ENCODE results near the gene INS. TPM values are rescaled to one million over a fixed set of nuclear protein-coding genes. Genes with fewer than 3 reads are reported as not detected.
A peak's percentile ranks its signal among the peaks of the same experiment; 100 is the strongest.

Gene INS
- polyA plus RNA-seq, 4 donors: 0.58 to 124 (median 31.0) TPM

GRCh38 chr11:2149864-2150847 lies 10.9 kb downstream of the INS start:
- 18 to 35% (median 30%) methylated on average over 11 of the region's 11 CpGs for WGBS, 3 donors
- Histone ChIP-seq H3K36me3 (ENCODE audit: control insufficient read depth in 3 of 3, insufficient read depth in 2 of 3, low read depth in 1 of 3, low read length in 3 of 3) (no peaks in the 10 kb centered on the region), H3K27me3 (ENCODE audit: control insufficient read depth in 3 of 3, insufficient read depth in 3 of 3, low read length in 3 of 3) (peaks cover 10 to 59% (median 27%) of the 10 kb centered on the region in 3 donors), H3K27ac (ENCODE audit: low read depth in 1 of 3, low read length in 2 of 3) (no peak overlapping the region), H3K4me3 (ENCODE audit: low read depth in 1 of 3, low read length in 3 of 3) (no peak overlapping the region), H3K9me3 (ENCODE audit: control insufficient read depth in 2 of 2, insufficient read depth in 1 of 2, low read depth in 1 of 2, low read length in 1 of 2) (no peaks in the 10 kb centered on the region), H3K4me1 (ENCODE audit: control insufficient read depth in 3 of 3, insufficient read depth in 2 of 3, low read depth in 1 of 3, low read length in 2 of 3) (peaks cover 0 to 5% (median 0%) of the 10 kb centered on the region in 3 donors)
- peak in 1 of 2 donors; percentile 49 for DNase-seq
- no peak for FAIRE-seq

DNA sequence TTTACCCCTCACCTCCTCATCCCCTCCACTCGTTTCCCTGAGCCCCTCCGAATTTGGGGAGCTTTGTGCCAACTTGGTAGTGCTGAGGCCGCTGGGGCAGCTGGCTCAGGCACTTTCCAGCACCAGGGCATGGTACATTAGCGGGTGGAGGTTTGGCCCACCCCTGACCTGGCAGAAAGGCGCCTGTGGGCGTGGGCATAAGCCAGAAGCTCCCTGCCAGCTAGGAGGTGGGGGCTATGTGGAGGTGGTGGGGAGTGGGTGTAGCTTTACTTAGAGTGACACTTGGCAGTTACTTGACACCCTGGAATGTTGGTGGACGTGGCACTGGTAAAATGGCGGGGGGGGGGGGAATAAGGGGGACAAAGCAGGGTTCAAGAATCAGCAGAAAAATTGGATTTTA lies 11.5 kb downstream of the INS start:
- peaks cover 10 to 66% (median 32%) of the 10 kb centered on the region in 3 donors for H3K27me3 ChIP-seq (ENCODE audit: control insufficient read depth in 3 of 3, insufficient read depth in 3 of 3, low read length in 3 of 3)
- 27 to 65% (median 30%) methylated on average over 8 of the region's 8 CpGs for WGBS, 3 donors
- no peak overlapping the region for H3K27ac ChIP-seq (ENCODE audit: low read depth in 1 of 3, low read length in 2 of 3)
- no peak for DNase-seq
- H3K36me3 ChIP-seq (ENCODE audit: control insufficient read depth in 3 of 3, insufficient read depth in 2 of 3, low read depth in 1 of 3, low read length in 3 of 3): no peaks in the 10 kb centered on the region
- H3K4me3 ChIP-seq (ENCODE audit: low read depth in 1 of 3, low read length in 3 of 3): no peak overlapping the region
- H3K4me1 ChIP-seq (ENCODE audit: control insufficient read depth in 3 of 3, insufficient read depth in 2 of 3, low read depth in 1 of 3, low read length in 2 of 3): peaks cover 0 to 5% (median 0%) of the 10 kb centered on the region in 3 donors
- no peaks in the 10 kb centered on the region for H3K9me3 ChIP-seq (ENCODE audit: control insufficient read depth in 2 of 2, insufficient read depth in 1 of 2, low read depth in 1 of 2, low read length in 1 of 2)
- no peak for FAIRE-seq

DNA sequence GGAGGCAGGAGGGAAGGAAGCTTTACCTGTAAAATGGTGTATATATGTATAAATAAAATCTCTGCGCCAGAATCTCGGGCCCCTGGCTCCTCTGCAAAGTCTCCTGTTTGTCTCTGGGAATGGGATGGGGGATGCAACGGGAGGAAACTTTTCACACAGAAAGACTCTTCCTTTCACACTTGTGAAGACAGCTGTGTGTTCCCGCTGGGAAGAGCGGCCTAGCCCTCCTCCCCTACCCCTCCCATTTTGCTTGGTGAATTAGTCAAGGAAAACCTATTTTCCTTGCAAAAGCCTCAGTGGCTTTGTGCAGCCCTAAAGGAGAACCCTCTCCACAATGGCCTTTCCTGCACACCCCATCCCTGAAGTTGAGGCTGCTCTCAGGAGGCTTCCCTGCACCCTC lies 12.4 kb downstream of the INS start:
- peaks cover 0 to 8% (median 0%) of the 10 kb centered on the region in 3 donors for H3K4me1 ChIP-seq (ENCODE audit: control insufficient read depth in 3 of 3, insufficient read depth in 2 of 3, low read depth in 1 of 3, low read length in 2 of 3)

DNA sequence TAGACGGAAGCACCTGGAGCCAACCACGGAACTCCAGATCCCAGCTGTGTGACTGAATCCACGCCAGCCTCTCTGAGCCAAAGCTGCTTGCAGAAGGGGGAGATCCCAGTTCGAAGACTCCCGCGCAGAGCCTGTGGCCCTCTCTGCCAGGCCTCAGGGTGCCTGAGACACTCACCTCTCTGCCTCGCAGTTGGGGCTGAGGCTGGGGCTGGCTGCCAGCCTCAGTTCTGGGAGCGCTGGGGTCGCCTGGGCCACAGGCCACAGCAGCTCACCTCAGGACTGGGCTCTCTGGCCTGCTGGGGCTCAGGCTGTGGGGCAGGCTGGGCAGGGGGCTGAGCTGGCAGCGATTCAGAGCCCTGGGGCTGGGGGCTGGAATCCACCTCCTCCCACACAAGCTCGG lies 13.6 kb downstream of the INS start:
- Histone ChIP-seq H3K4me3 (ENCODE audit: low read depth in 1 of 3, low read length in 3 of 3) (no peak overlapping the region), H3K36me3 (ENCODE audit: control insufficient read depth in 3 of 3, insufficient read depth in 2 of 3, low read depth in 1 of 3, low read length in 3 of 3) (no peaks in the 10 kb centered on the region), H3K4me1 (ENCODE audit: control insufficient read depth in 3 of 3, insufficient read depth in 2 of 3, low read depth in 1 of 3, low read length in 2 of 3) (peaks cover 0 to 8% (median 0%) of the 10 kb centered on the region in 3 donors), H3K9me3 (ENCODE audit: control insufficient read depth in 2 of 2, insufficient read depth in 1 of 2, low read depth in 1 of 2, low read length in 1 of 2) (no peaks in the 10 kb centered on the region), H3K27ac (ENCODE audit: low read depth in 1 of 3, low read length in 2 of 3) (no peak overlapping the region), H3K27me3 (ENCODE audit: control insufficient read depth in 3 of 3, insufficient read depth in 3 of 3, low read length in 3 of 3) (peaks cover 17 to 86% (median 43%) of the 10 kb centered on the region in 3 donors)
- WGBS, 3 donors: 39 to 44% (median 39%) methylated on average over 11 of the region's 11 CpGs
- DNase-seq (no peak), FAIRE-seq (no peak)

More for the DNA sequence above, 12.4 kb downstream of the INS start:
- no peak for FAIRE-seq
- Histone ChIP-seq H3K27me3 (ENCODE audit: control insufficient read depth in 3 of 3, insufficient read depth in 3 of 3, low read length in 3 of 3) (peaks cover 17 to 74% (median 34%) of the 10 kb centered on the region in 3 donors), H3K27ac (ENCODE audit: low read depth in 1 of 3, low read length in 2 of 3) (no peak overlapping the region), H3K36me3 (ENCODE audit: control insufficient read depth in 3 of 3, insufficient read depth in 2 of 3, low read depth in 1 of 3, low read length in 3 of 3) (no peaks in the 10 kb centered on the region), H3K9me3 (ENCODE audit: control insufficient read depth in 2 of 2, insufficient read depth in 1 of 2, low read depth in 1 of 2, low read length in 1 of 2) (no peaks in the 10 kb centered on the region), H3K4me3 (ENCODE audit: low read depth in 1 of 3, low read length in 3 of 3) (no peak overlapping the region)
- WGBS, 3 donors: 41 to 50% (median 42%) methylated on average over 5 of the region's 5 CpGs
- no peak for DNase-seq

- peaks cover 20 to 98% (median 49%) of the 10 kb centered on the region in 3 donors for H3K27me3 ChIP-seq (ENCODE audit: control insufficient read depth in 3 of 3, insufficient read depth in 3 of 3, low read length in 3 of 3)
- H3K4me3 ChIP-seq (ENCODE audit: low read depth in 1 of 3, low read length in 3 of 3): no peak overlapping the region
- H3K36me3 ChIP-seq (ENCODE audit: control insufficient read depth in 3 of 3, insufficient read depth in 2 of 3, low read depth in 1 of 3, low read length in 3 of 3): no peaks in the 10 kb centered on the region
- peaks cover 0 to 3% (median 0%) of the 10 kb centered on the region in 3 donors for H3K4me1 ChIP-seq (ENCODE audit: control insufficient read depth in 3 of 3, insufficient read depth in 2 of 3, low read depth in 1 of 3, low read length in 2 of 3)
- no peak for DNase-seq
- 34 to 42% (median 37%) methylated on average over 19 of the region's 19 CpGs for WGBS, 3 donors
- no peaks in the 10 kb centered on the region for H3K9me3 ChIP-seq (ENCODE audit: control insufficient read depth in 2 of 2, insufficient read depth in 1 of 2, low read depth in 1 of 2, low read length in 1 of 2)
- no peak for FAIRE-seq
- no peak overlapping the region for H3K27ac ChIP-seq (ENCODE audit: low read depth in 1 of 3, low read length in 2 of 3)
These were observed 15.0 kb downstream of the INS start for GRCh38 chr11:2146051-2146450.

DNA sequence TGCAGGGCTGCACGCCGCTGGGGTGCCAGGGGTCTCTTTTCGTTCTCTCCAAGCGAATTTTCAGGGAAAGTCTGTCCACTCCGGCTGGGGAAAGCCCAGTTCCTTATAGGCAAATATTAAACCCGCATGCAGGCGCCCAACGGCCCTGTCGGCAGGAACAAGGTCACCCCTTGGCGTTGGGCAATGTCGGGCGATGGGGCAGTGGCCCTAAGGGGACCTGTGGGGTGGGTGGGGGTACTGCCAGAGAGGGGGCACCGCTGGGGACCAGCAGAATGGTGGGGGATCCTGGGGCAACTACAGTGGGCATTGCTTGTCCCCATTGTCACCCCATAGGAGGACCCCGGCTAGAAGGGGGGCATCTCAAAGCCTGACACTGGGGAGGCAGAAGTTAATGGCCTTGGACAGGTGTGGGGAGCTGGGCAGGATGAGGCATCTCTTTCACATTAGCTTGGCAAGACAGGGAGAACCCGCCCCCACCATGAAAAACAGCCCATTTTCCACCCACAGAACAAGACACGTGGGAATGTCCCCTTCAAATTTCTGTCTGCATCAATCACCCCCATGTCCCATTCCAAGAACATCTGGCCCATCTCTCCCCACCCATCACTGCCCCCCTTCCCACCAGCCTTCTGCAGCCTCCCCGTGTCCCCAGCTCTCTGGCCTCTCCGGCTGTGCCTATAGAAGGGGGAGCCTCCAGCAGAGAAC lies 16.3 kb downstream of the INS start:
- Histone ChIP-seq H3K4me1 (ENCODE audit: control insufficient read depth in 3 of 3, insufficient read depth in 2 of 3, low read depth in 1 of 3, low read length in 2 of 3) (peaks cover 0 to 3% (median 0%) of the 10 kb centered on the region in 3 donors), H3K27ac (ENCODE audit: low read depth in 1 of 3, low read length in 2 of 3) (no peak overlapping the region), H3K27me3 (ENCODE audit: control insufficient read depth in 3 of 3, insufficient read depth in 3 of 3, low read length in 3 of 3) (peaks cover 28 to 96% (median 53%) of the 10 kb centered on the region in 3 donors), H3K4me3 (ENCODE audit: low read depth in 1 of 3, low read length in 3 of 3) (no peak overlapping the region), H3K36me3 (ENCODE audit: control insufficient read depth in 3 of 3, insufficient read depth in 2 of 3, low read depth in 1 of 3, low read length in 3 of 3) (no peaks in the 10 kb centered on the region), H3K9me3 (ENCODE audit: control insufficient read depth in 2 of 2, insufficient read depth in 1 of 2, low read depth in 1 of 2, low read length in 1 of 2) (no peaks in the 10 kb centered on the region)
- no peak for FAIRE-seq
- no peak for DNase-seq
- 10 to 17% (median 13%) methylated on average over 18 of the region's 18 CpGs for WGBS, 3 donors

DNA sequence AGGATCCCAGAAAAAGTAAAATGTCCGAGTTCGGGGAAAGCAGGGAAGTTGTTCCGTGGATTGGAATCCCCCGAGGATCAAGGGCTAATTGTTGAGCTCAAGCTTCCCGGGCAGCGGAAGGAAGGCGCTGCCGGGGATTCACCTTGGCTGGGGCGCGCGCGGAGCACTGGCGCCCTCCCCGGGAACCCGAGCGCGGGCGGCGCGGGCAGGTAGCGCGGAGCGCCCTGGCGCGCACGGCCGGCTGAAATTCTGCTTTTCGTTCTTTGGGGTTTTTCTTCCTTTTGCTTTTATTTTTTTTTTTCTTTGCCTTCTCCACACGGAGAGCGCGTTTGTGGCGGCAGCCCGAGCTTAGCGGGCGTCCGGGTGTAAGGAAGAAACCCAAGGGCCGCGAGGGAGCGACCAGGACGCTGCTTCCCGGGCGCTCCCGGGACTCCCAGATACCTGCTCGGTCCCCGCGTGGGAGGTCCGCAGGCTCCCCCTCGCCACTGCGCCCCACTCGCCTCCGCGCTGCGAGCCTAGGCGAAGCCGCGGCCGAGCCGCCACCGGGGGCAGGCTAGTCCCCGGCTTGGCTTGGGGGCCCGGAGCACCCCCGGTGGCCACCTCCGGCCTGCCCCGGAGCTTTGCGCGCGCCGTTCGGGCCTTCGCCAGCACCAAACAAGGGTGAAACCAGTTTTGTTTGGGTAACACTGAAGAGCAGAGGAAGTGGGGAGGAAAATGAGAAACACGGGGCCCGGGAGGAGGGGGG lies 17.0 kb downstream of the INS start:
- Histone ChIP-seq H3K27ac (ENCODE audit: low read depth in 1 of 3, low read length in 2 of 3) (no peak overlapping the region), H3K4me1 (ENCODE audit: control insufficient read depth in 3 of 3, insufficient read depth in 2 of 3, low read depth in 1 of 3, low read length in 2 of 3) (peaks cover 0 to 3% (median 0%) of the 10 kb centered on the region in 3 donors), H3K4me3 (ENCODE audit: low read depth in 1 of 3, low read length in 3 of 3) (no peak overlapping the region), H3K36me3 (ENCODE audit: control insufficient read depth in 3 of 3, insufficient read depth in 2 of 3, low read depth in 1 of 3, low read length in 3 of 3) (no peaks in the 10 kb centered on the region), H3K27me3 (ENCODE audit: control insufficient read depth in 3 of 3, insufficient read depth in 3 of 3, low read length in 3 of 3) (peaks cover 35 to 92% (median 54%) of the 10 kb centered on the region in 3 donors), H3K9me3 (ENCODE audit: control insufficient read depth in 2 of 2, insufficient read depth in 1 of 2, low read depth in 1 of 2, low read length in 1 of 2) (no peaks in the 10 kb centered on the region)
- FAIRE-seq (no peak), DNase-seq (peak in 1 of 2 donors; percentile 61)
- WGBS, 3 donors: 2 to 3% (median 2%) methylated on average over 66 to 72 of the region's 72 CpGs

DNA sequence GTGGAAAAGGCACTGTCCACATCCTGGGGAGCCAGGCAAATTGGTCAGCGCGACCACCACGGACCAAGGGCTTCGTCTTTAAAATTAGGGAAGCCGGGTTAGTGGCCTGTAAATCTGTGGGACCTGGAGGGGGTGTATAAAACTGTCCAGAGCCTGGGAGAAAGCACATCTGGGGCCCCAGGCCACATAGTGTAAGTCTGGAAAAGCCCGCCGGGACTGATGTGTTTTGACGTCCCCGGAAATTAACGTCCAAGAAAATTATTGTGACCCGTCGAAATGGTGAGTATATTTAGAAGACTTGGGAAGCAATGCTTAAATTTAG lies 17.6 kb downstream of the INS start:
- H3K4me3 ChIP-seq (ENCODE audit: low read depth in 1 of 3, low read length in 3 of 3): no peak overlapping the region
- DNase-seq (no peak), FAIRE-seq (no peak)
- peaks cover 40 to 89% (median 54%) of the 10 kb centered on the region in 3 donors for H3K27me3 ChIP-seq (ENCODE audit: control insufficient read depth in 3 of 3, insufficient read depth in 3 of 3, low read length in 3 of 3)
- H3K36me3 ChIP-seq (ENCODE audit: control insufficient read depth in 3 of 3, insufficient read depth in 2 of 3, low read depth in 1 of 3, low read length in 3 of 3): no peaks in the 10 kb centered on the region
- H3K27ac ChIP-seq (ENCODE audit: low read depth in 1 of 3, low read length in 2 of 3): no peak overlapping the region
- no peaks in the 10 kb centered on the region for H3K9me3 ChIP-seq (ENCODE audit: control insufficient read depth in 2 of 2, insufficient read depth in 1 of 2, low read depth in 1 of 2, low read length in 1 of 2)
- peaks cover 0 to 3% (median 0%) of the 10 kb centered on the region in 3 donors for H3K4me1 ChIP-seq (ENCODE audit: control insufficient read depth in 3 of 3, insufficient read depth in 2 of 3, low read depth in 1 of 3, low read length in 2 of 3)
- 7 to 12% (median 7%) methylated on average over 12 of the region's 12 CpGs for WGBS, 3 donors

All from small intestine (tissue), 7 donors.